Activated CD4-positive, alpha-beta T cell treated with anti-CD3 and anti-CD28 coated beads, Interleukin-2, Interleukin-4, amounts not matched to agents 100 ng/mL and 50 ng/mL, durations not matched to agents 16 hours and 8 hours (primary cell): Measurements from ENCODE around the gene PALLD.
"Not testable (repeated sequence)": the region's sequence is repeated elsewhere in the genome, so short reads cannot be mapped to it uniquely, and the experiment has no call there.

Experiments
- DNase-seq: peaks from one replicate; pipeline ENCODE4 v3.0.0-alpha.2; 2020; ENCODE audit warnings: low spot score

PALLD gene

GRCh38 chr4:168908093-168908492 lies 411.2 kb downstream of the PALLD start:
- no peak for DNase-seq

- no peak for DNase-seq
Observed at GRCh38 chr4:168908851-168909273, 412.0 kb downstream of the PALLD start.

DNA sequence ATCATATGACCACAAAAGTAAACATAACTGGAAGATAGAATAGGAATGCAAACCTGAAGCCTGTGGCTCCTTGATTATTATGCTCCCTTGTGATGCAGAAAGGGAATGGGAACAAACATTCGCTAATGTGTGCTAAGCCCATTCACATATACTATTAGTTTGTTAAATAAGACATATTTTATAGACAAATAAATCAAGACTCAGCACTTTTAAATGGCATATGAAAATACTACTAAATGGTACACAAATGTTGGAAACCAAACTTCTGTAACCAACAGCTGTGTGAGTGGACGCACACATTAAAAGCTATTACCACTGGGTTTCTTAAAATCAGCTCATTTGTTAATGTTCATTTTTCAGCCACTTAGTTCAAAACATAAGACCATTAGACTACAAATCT lies 417.2 kb downstream of the PALLD start:
- no peak for DNase-seq

DNA sequence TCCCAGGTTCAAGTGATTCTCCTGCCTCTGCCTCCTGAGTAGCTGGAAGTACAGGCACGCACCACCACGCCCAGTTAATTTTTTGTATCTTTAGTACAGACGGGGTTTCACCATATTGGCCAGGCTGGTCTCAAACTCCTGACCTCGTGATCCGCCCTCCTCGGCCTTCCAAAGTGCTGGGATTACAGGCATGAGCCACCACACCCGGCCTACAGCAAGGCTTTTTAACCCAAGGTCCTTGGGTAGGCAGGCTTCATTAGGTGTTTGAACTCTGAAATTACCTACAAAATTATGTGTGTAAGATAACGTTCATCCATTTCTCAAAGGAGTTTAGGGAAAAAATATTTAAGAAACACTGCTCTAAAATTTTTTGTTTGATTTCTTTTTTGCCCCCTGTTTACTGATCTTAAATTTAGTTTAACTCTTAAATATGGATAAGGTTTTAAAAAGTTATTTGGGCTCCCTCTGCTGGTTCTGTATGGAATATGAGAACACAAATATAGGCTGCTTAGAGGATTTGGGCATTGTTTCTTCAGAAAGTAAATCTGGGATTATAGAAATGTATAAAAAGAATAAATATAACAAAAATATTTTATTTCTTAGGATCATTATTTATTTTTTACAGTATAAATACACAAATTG lies 420.4 kb downstream of the PALLD start:
- DNase-seq, result peak; percentile 27

- no peak for DNase-seq
Observed at GRCh38 chr4:168919706-168920324, 423.0 kb downstream of the PALLD start.

DNA sequence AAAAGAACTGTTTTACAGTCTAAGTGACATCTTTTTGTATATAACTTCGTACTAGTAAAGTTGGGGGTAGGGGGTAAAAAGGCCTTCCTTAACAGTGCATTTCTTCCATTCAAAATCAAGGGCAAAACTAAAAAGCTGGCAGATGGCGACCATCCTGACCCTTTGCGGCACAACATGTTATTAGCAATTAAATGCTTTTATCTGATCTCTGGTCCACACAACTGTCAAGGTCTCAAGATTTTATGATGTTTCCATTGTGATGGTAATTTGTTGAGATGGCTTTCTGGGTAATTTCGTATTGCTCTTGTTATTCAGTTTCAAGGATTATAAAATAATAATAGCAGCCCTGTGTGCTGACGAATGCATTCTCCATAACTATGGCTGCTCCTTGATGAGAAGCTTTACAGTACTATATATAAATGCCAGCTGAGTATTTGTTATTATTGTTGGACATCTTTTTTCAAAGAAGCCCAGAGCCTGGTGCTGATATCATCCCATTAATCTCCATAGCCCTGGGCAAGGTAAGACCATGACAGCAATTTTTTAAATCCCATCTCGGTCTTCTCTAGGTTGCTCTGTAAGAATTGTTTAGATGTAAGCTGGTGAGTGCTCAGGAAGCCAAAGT lies 423.7 kb downstream of the PALLD start:
- no peak for DNase-seq

DNA sequence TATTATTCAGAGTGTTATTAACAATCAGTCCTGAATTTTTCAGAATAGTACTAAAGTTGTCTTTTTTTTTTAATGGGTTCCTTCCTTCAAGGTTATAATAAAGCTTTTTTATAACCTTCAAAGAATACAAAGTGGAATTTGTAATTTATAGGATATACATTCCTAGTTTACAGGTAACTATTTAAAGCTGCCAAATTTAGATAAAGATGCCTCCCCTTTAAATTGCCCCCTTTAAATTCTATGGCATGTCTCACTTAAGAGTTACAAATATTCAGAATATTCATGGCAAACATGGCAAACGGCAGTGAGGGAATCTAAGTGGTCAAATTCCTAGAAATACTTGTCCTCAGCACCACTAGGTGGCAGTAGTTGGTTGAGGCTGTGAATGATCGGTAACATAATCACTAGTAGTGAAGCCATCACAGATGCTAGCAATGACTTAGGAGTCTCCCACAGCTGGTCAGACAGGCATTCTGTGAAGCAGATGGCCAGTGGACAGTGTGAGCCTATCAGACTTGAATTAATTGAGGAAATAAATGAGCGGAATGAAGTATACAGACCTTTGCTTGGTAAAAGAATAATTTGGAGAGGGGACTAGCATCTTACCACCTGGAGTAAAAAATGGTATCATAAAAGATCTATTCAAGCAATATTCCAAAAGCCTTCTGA lies 426.8 kb downstream of the PALLD start:
- peak; percentile 57 for DNase-seq

GRCh38 chr4:168924667-168925066 lies 427.8 kb downstream of the PALLD start:
- no peak for DNase-seq

DNA sequence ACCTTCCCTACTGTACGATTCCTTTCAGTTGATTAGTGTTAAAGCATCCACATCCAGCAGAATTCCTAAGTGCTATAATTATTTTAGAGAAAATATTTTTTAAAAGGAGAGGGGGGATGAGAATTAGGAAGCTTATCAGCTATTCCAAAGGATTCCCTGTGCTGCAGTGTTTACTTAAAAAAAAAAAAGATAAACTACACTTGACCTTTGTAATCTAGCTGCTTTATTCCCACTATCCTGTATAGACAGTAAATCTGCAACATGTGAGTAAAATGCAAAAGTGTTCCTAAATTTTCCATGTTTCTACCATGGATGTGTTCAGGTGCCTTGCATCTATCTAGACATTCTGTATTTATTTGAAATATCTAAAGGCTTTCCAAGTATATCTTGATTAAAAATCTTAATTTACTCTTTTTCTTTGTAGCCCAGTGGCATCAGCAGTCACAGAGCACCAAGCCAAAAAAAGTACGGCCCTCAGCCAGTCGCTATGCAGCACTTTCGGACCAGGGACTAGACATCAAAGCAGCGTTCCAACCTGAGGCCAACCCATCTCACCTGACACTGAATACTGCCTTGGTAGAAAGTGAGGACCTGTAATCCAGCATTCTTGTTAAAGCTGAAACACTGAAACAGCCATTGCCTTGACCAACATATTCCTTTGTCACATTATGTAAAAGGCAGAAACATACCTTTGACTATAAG lies 429.1 kb downstream of the PALLD start:
- DNase-seq, result no peak

GRCh38 chr4:168928346-168928745 lies 431.5 kb downstream of the PALLD start:
- DNase-seq, result no peak

DNA sequence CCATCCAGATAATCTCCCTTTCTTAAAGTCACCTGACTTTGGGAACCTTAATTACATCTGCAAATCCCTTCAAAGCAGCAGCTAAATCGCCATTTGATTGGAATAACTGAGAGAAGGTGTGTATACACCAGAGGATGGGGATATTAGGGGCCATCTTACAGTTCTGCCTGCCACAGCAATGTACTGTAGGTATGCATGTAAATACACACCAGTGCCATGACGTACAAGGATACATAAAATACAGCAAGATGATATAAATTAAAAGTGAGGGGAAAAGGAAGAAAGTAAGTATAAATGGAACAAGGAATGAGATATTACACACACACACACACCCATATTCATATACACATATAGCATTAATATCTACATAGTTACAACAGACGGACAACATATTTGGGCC lies 432.0 kb downstream of the PALLD start:
- no peak for DNase-seq

GRCh38 chr4:168930413-168931196 lies 433.8 kb downstream of the PALLD start:
- DNase-seq, result no peak

GRCh38 chr4:168931215-168931650 lies 434.4 kb downstream of the PALLD start:
- no peak for DNase-seq

DNA sequence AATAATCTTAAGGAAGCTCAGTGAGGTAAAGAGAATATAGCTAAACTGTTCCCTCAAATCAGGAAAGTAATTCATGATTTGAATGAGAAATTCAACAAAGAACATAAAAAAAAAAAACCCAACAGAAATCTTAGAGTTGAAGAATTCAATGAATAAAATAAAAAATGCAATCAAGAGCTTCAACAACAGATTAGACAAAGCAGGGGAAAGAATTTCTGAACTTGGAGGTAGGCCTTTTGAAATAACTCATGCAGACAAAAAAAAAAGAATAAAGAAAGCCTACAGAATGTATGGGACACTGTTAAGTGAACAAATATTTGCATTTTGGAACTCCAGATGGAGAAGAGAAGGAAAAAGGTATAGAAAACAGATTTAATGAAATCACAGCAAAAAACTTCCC lies 435.3 kb downstream of the PALLD start:
- DNase-seq, result no peak

DNA sequence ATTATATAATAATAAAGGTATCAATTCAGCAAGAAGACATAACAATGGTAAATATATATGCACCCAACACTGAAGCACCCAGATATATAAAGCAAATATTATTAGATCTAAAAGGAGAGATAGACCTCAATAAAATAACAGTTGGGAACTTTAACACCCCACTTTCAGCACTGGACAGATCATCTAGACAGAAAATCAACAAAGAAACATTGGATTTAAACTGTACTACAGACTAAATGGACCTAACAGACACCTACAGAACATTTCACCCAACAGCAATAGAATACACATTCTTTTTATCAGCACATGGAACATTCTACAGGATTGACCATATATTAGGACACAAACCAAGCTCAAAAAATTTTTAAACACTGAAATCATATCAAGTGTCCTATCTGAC lies 436.6 kb downstream of the PALLD start:
- DNase-seq, result no peak

- DNase-seq, result not testable (repeated sequence)
Observed at GRCh38 chr4:168937473-168937872, 440.6 kb downstream of the PALLD start.

- DNase-seq, result peak; percentile 28
Observed at GRCh38 chr4:168942985-168943384, 446.1 kb downstream of the PALLD start.

GRCh38 chr4:168945291-168945690 lies 448.4 kb downstream of the PALLD start:
- DNase-seq, result no peak

GRCh38 chr4:168952821-168953246 lies 456.0 kb downstream of the PALLD start:
- not testable (repeated sequence) for DNase-seq

- no peak for DNase-seq
Observed at GRCh38 chr4:168955674-168956073, 458.8 kb downstream of the PALLD start.

- no peak for DNase-seq
Observed at GRCh38 chr4:168960716-168961115, 463.9 kb downstream of the PALLD start.
